GDM1 (cell line): ENCODE measurements around the gene DNAAF5.
"Not testable (repeated sequence)": the region's sequence is repeated elsewhere in the genome, so short reads cannot be mapped to it uniquely, and the experiment has no call there.

ENCODE experiments used
- DNase-seq: peaks from one replicate; lab custom pipeline; 2025; lab: John Stamatoyannopoulos, UW

DNAAF5 gene

DNA sequence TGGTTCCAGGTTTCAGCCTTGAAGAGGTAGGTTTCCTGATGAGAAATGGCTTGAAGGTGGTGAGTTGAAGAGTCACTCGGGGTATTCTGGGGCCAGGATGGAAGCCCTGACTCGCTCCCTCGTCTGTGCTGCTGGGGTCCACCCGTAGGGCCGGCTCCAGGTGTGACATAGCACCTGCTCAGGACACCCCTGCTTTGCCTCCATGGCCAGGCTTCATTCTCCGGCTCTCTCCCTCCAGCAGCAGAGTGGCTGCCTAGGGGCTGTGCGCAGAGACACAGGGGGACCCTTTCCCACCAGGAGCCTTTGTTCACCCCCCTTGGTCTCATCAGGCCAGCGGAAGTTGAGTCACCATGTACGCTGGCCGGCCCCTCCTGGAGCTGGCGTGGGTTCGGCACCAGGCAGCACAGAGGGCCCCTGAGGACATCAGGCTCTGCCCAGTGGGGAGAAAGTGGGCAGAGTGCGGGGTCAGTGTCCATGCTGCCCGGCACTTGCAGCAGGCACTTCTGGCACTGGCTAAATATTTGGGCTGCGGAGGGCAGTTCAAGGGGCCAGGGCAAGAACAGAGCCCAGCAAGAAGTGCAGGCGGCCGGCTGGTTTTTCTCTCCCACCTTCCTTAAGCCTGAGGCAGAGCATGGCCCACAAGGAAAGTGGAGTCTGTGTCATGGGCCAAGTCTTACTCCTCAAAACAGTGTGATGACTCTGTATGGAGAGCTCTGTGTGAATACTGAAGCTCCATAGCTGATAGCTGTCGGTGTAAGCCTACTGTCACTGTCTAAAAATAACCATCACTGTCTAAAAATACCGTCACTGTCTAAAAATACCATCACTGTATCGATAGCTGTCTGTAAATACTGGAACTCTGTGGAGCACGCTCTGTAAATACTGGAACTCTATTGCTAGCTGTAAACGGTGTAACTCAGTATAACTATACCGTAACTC lies 4.3 kb downstream of the DNAAF5 start:
- DNase-seq, result no peak

DNA sequence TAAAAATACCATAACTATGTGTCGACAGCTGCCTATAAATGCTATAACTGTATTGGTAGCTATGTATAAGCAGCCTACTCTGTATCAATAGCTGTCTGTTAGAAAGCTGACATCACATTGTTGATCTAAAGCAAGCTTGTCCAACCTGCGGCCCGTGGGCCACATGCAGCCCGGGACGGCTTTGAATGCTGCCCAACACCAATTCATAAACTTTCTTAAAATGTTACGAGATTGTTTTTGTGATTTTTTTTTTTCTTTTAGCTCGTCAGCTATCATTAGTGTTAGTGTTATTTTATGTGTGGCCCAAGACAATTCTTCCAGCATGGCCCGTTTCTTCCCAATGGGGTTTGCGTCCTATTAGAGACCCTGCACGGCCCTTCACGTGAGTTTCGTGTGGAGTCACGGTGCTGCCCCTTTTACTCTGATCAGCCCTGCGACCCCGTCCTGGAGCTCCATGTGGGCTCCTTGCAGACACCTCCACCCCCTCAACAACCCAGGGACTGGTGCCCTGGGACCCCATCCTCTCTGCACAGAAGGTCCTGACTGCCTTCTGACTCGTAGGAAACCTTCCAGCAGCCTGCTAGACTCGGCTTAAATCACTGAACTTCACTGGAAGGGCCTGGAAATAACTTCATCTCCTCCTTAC lies 5.1 kb downstream of the DNAAF5 start:
- DNase-seq, result no peak

DNA sequence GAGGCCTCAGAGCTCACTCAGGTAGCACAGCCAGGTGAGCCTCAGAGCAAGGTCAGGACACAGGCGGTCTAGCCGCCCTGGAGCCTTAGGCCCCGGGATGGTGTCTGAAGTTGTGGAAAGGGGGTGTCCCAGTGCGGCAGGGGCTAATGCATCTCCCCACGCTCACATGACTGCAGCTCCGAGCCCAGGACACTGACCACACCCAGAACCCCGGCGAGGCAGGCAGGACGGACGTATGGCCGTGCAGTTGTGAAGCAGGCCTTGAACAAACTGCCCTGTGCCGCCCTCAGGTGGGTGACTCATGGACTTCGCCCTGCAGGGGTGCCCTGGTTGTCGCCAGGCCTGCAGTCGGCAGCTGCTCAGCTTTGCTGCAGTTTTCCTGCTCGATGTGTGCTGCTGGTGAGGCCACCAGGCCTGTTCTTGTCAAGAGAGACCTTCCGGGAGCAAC lies 5.6 kb downstream of the DNAAF5 start:
- no peak for DNase-seq

DNA sequence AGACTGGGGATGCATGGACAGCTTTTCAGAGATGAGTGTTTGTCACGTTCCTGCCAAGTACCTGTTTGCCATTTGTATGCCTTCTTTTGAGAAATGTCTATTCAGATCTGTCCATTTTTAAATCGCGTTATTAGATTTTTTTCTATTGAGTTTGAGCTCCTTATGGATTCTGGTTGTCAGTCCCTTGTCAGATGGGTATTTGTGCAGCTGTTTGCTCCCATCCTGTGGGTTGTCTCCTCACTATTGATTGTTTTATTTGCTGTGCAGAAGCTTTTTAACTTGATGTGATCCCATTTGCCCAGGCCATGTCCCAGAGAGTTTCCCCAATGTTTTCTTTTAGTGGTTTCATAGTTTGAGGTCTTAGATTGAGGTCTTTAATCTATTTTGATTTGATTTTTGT lies 6.1 kb downstream of the DNAAF5 start:
- DNase-seq, result no peak

DNA sequence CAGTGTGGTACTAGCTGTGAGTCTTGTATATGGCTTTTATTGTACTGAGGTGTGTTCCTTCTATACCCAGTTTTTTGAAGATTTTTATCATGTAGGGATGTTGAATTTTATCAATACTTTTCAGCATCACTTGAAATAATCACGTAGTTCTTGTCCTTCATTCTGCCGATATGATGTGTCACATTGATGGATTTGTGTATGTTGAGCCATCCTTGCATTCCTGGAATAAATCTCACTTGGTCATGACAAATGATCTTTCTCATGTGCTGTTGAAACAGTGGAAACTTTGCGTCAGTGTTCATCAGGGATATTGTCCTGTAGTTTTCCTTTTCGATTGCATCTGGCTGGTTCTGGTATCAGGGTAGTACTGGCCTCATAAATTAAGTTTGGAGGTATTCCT lies 7.7 kb downstream of the DNAAF5 start:
- DNase-seq, result no peak

DNA sequence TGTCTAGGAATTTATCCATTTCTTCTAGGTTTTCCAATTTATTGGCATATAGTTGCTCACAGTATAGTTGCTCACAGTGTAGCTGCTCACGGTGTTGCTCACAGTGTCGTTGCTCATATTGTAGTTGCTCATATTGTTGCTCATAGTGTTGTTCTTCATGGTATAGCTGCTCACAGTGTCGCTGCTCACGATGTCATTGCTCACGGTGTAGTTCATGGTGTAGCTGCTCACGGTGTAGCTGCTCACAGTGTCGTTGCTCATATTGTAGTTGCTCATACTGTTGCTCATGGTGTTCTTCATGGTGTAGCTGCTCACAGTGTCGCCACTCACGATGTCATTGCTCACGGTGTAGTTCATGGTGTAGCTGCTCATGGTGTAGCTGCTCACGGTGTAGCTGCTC lies 8.3 kb downstream of the DNAAF5 start:
- DNase-seq, result no peak

DNA sequence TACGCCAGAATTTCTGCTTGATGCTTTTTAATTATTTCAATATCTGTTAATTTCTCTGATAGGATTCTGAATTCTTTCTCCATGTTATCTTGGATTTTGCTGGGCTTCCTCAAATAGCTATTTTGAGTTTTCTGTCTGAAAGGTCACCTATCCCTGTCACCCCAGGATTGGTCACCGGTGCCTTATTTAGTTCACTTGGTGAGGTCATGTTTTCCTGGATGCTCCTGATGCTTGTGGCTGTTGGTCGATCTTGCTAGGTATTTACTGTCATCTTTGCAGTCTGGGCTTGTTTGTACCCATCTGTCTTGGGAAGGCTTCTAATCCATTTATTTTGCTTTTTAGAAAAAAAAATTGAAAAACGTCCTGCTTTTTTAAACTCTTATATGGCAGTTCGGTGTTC lies 11.7 kb downstream of the DNAAF5 start:
- DNase-seq, result no peak

DNA sequence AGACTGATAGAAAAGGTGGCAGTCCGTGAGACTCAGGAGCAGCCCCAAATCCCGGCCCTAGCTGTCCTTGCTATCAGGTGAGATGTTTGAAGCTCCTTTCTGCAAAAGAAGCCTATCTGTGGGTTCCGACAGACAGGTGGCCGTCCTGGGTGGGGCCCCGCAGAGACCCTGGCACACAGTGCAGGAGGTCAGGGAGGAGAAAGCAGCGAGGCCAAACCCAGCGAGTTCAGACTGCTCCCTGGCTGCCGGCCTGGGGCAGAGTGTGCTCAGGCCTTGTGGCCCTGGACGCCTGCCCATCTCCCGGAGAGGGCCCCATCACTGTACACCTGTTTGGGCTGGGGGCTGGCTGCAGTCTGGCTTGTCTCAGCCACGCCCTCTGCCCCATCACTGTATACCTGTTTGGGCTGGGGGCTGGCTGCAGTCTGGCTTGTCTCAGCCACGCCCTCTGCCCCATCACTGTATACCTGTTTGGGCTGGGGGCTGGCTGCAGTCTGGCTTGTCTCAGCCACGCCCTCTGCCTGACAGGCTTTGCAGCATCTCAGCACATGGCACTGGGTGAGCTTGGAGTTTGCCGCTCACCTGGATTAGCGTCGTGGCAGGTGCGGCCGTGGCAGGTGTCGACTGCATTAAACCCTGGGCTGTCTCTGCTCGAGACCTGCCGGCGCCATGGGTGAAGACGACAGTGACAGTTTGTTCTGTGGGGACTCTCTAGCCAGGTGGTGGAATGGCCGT lies 12.4 kb downstream of the DNAAF5 start:
- DNase-seq, result no peak

DNA sequence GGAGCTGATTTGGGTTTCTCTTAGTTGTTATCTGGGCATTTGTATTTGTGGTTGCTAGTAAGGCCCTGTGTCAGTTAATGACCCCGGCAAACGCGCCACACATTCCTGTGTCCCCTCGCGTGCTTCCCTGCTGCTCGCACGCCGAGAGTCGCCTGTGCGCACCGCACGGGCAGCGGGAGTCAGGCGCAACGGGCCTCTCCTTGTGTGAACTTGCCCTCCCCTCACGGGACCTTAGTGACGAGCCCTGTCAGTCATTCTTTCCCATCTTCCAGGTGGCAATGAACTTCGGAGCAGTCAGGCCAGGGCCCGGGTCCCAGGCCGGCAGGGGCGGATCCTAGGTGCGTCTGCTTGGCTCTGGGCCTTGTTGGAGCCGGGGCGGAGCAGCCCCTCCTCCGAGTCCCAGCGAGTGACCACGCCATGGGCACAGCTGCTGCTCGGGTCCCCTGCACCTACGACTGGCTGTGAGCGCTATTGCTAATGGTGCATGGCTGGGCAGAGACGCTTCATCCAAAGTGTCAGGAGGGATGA lies 13.0 kb downstream of the DNAAF5 start:
- no peak for DNase-seq

DNA sequence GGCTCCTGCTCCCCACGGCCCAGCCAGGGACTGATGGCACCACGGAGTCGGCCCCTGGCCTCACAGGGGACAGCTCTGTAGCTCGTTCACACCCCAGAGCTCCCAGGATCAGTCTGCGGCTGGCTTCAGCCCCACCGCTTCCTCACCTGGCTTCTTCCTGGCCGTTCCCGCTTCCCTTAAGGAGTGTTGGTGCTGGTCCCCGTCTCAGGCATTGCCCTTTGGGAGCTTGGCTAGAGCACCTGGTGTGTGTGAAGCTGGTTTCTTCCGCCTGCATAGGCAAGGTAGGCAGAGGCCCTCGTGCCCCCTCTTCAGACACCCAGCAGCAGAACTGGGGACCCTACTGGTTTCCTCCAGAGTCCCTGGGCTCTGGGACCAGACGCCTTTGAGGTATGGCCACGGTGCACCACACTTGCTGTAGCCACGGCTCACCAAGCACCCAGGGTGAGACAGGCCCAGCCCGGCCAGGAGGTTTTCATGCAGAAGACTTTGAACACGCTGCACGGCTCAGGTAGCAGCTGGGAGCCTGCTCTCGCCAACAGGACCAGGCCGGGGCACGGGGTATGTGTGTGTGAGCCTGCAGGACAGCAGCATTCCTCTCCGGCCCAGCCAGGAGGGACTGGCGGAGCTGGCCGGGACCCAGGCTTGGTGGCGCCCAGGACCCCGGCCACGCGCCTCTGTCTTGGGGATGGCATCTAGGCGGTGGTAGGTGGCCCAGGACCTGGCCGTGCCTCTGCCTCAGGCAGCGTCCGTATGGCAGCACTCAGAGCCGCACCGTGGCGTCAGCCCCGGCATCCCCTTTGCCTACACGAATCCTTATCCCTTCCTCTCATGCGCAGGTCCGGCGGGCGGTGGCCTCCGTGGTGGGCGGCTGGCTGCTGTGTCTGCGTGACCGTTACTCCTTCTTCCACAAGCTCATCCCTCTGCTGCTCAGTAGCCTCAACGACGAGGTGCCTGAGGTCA lies 13.8 kb downstream of the DNAAF5 start:
- DNase-seq, result no peak

DNA sequence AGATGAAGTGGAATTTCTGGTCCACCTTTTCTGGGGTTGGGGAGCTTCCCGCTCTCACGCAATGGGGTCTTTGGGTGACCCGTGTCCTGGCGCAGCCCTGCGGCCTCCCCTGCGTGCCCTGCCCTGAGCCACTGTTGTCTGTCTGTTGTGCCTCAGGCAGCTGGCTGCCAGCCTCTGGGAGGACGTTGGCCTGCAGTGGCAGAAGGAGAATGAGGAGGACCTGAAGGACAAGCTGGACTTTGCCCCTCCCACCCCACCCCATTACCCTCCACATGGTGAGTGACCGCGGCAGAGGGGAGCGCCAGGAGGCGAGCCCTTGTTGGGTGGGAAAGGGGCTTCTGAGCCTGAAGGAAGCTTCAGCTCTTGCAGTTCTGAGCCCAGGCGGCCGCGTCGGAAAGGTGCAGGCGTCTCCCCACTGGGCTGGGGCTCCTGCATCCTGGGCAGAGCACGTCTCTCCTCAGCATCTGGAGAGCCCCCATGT lies 14.7 kb downstream of the DNAAF5 start:
- no peak for DNase-seq

DNA sequence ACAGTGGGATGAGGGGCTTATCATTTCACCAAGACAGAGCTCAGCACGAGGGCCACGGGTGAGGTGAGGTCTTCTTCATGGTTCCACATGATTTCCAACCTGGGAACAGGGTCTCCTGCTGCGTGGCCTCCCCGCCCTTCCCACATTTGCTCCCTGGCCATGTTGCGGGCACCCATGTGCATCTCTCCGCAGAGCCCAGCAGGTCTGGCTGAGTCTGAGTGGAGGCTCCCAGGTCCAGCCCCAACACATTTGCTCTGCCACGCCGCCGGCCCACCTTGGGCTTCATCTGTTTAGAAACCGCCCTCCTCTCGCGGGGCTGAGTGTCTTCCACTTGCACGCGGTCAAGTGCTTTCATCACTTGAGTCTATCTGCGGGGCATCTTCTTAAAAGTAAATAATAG lies 15.4 kb downstream of the DNAAF5 start:
- DNase-seq, result no peak

DNA sequence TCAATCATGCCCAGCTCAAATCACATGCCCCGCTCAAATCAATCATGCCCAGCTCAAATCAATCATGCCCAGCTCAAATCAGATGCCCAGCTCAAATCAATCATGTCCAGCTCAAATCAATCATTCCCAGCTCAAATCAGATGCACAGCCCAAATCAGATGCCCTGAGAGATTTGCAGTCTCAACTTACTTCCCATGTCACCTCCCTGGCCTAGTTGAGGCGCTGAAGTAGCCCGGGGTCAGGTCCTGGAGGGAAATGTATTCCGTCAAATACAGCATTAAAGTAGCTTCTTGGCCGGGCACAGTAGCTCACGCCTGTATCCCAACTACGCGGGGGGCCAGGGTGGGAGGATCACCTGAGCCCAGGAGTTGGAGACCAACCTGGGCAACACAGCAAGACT lies 16.3 kb downstream of the DNAAF5 start:
- DNase-seq, result no peak

DNA sequence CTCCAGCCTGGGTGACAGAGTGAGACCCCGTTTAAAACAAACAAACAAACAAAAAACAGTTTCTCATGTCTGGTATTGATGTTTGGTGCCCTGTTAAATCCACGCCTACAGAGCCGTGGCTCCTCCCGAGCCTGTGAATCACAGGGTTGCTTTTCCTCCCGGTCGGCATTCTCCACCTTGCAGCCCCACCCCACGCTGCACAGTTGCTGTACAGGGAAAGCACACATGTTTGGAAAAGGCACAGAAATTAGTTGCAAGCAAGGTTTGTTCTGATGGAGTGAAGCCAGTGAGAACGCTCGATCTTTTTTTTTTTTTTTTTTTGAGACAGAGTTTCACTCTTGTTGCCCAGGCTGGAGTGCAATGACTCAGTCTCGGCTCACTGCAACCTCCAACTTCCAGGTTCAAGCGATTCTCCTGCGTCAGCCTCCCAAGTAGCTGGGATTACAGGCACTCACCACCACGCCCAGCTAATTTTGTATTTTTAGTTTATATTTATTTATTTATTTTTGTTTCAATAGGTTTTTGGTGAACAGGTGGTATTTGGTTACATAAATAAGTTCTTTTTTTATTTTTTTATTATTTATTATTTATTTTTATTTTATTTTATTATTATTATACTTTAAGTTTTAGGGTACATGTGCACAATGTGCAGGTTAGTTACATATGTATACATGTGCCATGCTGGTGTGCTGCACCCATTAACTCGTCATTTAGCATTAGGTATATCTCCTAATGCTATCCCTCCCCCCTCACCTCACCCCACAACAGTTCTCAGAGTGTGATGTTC lies 17.0 kb downstream of the DNAAF5 start:
- not testable (repeated sequence) for DNase-seq

DNA sequence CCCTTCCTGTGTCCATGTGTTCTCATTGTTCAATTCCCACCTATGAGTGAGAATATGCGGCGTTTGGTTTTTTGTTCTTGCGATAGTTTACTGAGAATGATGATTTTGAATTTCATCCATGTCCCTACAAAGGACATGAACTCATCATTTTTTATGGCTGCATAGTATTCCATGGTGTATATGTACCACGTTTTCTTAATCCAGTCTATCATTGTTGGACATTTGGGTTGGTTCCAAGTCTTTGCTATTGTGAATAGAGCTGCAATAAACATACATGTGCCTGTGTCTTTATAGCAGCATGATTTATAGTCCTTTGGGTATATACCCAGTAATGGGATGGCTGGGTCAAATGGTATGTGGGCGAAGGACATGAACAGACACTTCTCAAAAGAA lies 17.6 kb downstream of the DNAAF5 start:
- not testable (repeated sequence) for DNase-seq

DNA sequence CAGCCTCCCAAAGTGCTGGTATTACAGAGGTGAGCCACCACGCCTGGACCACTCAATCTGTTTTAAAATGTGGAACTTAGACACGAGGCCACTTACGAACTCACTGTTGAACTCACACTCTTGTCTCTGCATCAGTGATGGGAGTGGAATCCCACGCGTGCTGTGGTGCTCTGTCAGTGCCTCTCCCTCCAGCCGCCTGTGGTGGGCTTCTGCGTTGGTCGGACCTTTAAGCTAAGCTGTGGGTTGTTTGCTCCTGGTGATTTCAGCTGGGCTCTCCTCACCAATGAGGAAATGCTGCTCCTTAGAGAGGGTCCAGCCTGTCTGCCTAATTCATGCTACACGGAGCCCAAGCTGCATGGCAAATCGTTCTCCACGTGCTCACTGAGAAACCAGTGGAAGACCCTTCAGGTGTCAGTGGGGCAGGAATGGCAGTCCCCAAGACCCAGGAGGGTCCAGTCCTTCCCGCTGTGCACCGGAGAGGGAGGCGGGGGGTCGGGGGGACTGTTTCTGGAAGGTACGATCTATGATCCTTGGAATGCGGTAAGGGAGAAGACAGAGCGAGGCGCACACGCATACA lies 18.4 kb downstream of the DNAAF5 start:
- DNase-seq, result no peak

DNA sequence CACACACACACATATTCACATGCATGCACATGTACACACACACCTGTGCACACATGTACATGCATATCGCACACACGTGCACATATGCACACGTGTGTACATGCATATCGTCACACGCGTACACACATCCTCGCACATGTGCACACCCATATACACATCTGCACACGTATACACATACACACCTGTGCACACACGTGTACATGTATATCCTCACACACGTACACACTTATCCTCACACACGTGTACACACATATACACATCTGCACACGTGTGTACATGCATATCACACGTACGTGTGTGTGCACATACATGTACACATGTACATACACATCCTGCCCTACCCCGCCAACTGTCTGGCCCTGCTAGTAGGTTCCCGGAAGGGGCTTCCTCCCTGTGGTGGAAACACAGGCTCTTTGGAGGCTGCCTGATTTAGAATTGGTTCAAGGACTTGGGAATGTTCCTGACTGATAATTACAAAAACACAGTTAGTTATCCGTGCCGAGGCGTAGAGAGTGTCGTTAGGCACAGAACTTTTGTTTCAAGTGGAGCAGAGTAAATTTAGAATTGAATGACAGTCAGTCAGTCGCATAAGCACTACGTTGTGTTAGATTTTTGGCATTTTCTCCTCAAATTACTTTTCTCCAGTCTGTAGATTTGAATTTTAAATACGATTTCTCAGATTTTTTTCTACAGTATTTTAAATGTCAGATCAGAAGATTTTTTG lies 19.1 kb downstream of the DNAAF5 start:
- no peak for DNase-seq

DNA sequence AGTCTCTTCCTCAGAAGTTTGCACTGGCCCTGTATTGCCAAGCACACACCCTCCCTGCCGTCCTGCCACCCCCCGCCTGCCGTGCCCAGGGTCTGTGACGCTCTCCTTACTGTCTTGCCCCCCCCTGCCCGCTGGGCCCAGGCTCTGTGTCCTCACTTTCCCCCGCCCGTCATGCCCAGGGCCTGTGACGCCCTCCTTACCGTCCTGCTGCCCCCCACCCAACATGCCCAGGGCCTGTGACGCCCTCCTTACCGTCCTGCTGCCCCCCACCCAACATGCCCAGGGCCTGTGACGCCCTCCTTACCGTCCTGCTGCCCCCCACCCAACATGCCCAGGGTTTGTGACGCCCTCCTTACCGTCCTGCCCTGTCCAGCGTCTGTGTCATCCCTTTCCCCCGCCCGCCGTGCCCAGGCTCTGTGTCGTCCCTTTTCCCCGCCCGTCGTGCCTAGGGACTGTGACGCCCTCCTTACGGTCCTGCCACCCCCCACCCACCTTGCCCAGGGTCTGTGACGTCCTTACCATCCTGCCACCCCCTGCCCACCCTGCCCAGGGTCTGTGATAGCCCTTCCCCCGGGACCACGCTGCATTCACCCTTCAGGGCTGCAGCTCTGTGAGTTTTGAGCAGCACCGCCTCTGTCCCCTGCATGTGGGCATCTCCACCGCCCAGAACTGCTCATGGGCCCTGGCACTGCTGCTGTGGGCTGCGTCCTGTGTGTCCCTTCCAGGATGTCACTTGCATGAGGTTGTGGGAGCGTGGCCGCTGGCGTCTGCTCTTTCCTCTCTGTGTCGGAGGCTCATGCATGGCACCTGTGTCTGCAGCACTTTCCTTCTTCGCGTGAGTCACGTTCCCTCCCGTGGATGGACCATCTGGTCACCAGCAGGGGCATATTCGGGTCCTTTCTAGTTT lies 19.9 kb downstream of the DNAAF5 start:
- no peak for DNase-seq
